ENCODE data around the gene EGFL7.

DNA sequence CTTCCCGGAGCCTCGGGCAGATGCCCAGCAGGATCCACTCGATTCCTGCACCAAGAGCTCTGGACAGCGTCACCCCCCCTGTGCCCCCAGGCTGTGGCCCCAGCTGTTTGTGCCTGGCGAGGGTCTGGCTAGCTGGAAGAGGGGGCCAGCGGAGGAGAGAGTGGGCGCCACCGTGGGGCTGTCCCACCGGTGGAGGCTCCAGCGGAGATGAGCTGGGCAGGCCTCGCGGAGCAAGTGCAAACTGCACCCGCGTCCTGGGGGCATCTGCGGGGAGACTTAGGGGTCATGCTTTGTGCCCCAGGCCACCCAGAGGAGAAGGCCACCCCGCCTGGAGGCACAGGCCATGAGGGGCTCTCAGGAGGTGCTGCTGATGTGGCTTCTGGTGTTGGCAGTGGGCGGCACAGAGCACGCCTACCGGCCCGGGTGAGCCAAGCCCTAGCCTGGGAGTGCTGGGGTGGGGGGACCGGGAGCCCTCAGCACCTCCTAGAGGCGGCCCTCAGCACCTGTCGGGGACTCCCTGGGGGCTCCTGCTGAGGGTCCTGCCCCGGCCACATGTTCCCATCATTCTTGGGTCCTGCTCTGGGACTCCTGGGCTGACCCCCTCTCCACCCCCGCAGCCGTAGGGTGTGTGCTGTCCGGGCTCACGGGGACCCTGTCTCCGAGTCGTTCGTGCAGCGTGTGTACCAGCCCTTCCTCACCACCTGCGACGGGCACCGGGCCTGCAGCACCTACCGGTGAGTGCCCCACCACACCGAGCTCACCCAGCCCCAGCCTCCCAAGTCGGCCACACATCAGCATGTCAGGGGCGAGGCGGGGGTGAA, 5.4 kb downstream of the EGFL7 start:
- TF ChIP-seq, protein P1, sequence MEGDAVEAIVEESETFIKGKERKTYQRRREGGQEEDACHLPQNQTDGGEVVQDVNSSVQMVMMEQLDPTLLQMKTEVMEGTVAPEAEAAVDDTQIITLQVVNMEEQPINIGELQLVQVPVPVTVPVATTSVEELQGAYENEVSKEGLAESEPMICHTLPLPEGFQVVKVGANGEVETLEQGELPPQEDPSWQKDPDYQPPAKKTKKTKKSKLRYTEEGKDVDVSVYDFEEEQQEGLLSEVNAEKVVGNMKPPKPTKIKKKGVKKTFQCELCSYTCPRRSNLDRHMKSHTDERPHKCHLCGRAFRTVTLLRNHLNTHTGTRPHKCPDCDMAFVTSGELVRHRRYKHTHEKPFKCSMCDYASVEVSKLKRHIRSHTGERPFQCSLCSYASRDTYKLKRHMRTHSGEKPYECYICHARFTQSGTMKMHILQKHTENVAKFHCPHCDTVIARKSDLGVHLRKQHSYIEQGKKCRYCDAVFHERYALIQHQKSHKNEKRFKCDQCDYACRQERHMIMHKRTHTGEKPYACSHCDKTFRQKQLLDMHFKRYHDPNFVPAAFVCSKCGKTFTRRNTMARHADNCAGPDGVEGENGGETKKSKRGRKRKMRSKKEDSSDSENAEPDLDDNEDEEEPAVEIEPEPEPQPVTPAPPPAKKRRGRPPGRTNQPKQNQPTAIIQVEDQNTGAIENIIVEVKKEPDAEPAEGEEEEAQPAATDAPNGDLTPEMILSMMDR (IDR thresholded peaks at IDR 0.05): no peak
- TF ChIP-seq POLR2A (IDR thresholded peaks at IDR 0.05): no peak

All from right lobe of liver (tissue), 4 donors.